PC-3 (cell line): ENCODE measurements around the gene CYP17A1. TPM values are rescaled to one million over a fixed set of nuclear protein-coding genes. Genes with fewer than 3 reads are reported as not detected.
"Not testable (repeated sequence)": the region's sequence is repeated elsewhere in the genome, so short reads cannot be mapped to it uniquely, and the experiment has no call there.

Experiments used
- ATAC-seq: fragments of 200-7000 bp; cut with Tn5 transposase; 2 replicates; pipeline ENCODE4 v1.9.1; 2020; ENCODE audit warnings: mild to moderate bottlenecking, moderate library complexity
- BruUV-seq: library from RNA; stranded (reverse); fragments of 400-500 nt; replicated peaks from 2 replicates; lab custom pipeline; 2021; lab: Mats Ljungman, UMichigan
- CTCF ChIA-PET: fragments of 300-600 bp; sonication (Branson Sonifier 250); formaldehyde crosslinking; loops from one replicate; lab custom pipeline; 2022; ENCODE audit warnings: antibody characterized with exemption; lab: Charles Lee
- POLR2A ChIA-PET: fragments of 300-600 bp; sonication (Branson Sonifier 250); formaldehyde crosslinking; loops from one replicate; lab custom pipeline; 2022; ENCODE audit warnings: antibody characterized with exemption; ENCODE audit not compliant: unreplicated experiment; lab: Charles Lee
- DNase-seq: peaks from one replicate; pipeline ENCODE4 v3.0.0-alpha.2; 2015
- H2AFZ ChIP-seq: fragments of 300-600 bp; sonication (generic); 2 replicates; pipeline ENCODE4 v1.6.0; 2016; ENCODE audit warnings: antibody characterized with exemption, low read length
- H3F3A ChIP-seq: fragments of 300-600 bp; sonication (generic); one replicate; pipeline ENCODE4 v1.6.0; 2017; ENCODE audit warnings: antibody characterized with exemption, low read length, control low read depth, mild to moderate bottlenecking; ENCODE audit not compliant: unreplicated experiment
- H3K27ac ChIP-seq: fragments of 300-600 bp; sonication (generic); 2 replicates; pipeline ENCODE4 v1.5.1; 2016; ENCODE audit warnings: mild to moderate bottlenecking, low read length
- H3K27me3 ChIP-seq: fragments of 300-600 bp; sonication (generic); 2 replicates; pipeline ENCODE4 v1.6.1; 2016; ENCODE audit warnings: low read length, mixed read lengths
- H3K36me3 ChIP-seq: fragments of 300-600 bp; sonication (generic); 2 replicates; pipeline ENCODE4 v1.6.1; 2016; ENCODE audit warnings: low read depth, mixed run types, low read length, mixed read lengths
- H3K4me1 ChIP-seq: fragments of 300-600 bp; sonication (generic); 2 replicates; pipeline ENCODE4 v1.5.1; 2016; ENCODE audit warnings: low read length; ENCODE audit not compliant: insufficient read depth
- H3K4me2 ChIP-seq: fragments of 300-600 bp; sonication (generic); 2 replicates; pipeline ENCODE4 v1.6.0; 2016; ENCODE audit warnings: low read length
- H3K4me3 ChIP-seq: fragments of 300-600 bp; sonication (generic); 2 replicates; pipeline ENCODE4 v1.5.1; 2016; ENCODE audit warnings: mild to moderate bottlenecking, low read length, mixed read lengths
- H3K79me2 ChIP-seq: fragments of 300-600 bp; sonication (generic); 2 replicates; pipeline ENCODE4 v1.6.1; 2017; ENCODE audit warnings: low read length, mixed read lengths
- H3K9ac ChIP-seq: fragments of 300-600 bp; sonication (generic); 2 replicates; pipeline ENCODE4 v1.6.0; 2016; ENCODE audit warnings: mild to moderate bottlenecking, low read length
- H3K9me2 ChIP-seq: fragments of 300-600 bp; sonication (generic); replicated peaks from 2 replicates; pipeline ENCODE4 v1.6.1; 2016; ENCODE audit warnings: mixed run types, low read length, mixed read lengths
- H3K9me3 ChIP-seq: fragments of 300-600 bp; sonication (generic); 2 replicates; pipeline ENCODE4 v1.6.1; 2016; ENCODE audit warnings: low read length, mixed read lengths
- H4K20me1 ChIP-seq: fragments of 300-600 bp; sonication (generic); 2 replicates; pipeline ENCODE4 v1.6.1; 2016; ENCODE audit warnings: low read length, mixed read lengths
- EZH2 ChIP-seq: fragments of 300-600 bp; sonication (generic); IDR thresholded peaks from one replicate; pipeline ENCODE4 v1.6.1; 2017; ENCODE audit warnings: antibody characterized with exemption, mild to moderate bottlenecking, low read length; ENCODE audit not compliant: unreplicated experiment
- EZH2phosphoT487 ChIP-seq: fragments of 300-600 bp; sonication (generic); IDR thresholded peaks from 2 replicates; pipeline ENCODE4 v1.6.1; 2018; ENCODE audit warnings: mild to moderate bottlenecking, antibody characterized with exemption, low read length, borderline replicate concordance
- intact Hi-C: fragments of 100-400 bp; cut with micrococcal nuclease; formaldehyde crosslinking; loops from 2 replicates; pipeline ENCODE4 v1.9.0; 2023
- total RNA-seq: library from RNA; depleted of rRNA; stranded (reverse); fragments of >200 nt; gene quantifications from 2 replicates; pipeline ENCODE4 v1.2.3, GENCODE V29; 2014
- TF ChIP-seq, protein P1 (sequence below): fragments of 300-600 bp; sonication (generic); conservative IDR thresholded peaks from 2 replicates; pipeline ENCODE4 v1.5.1; 2017; ENCODE audit warnings: antibody characterized with exemption, low read depth, mild to moderate bottlenecking, low read length

The CYP17A1 gene
- total RNA-seq, 1 experiment from 2014 or later: not detected

DNA sequence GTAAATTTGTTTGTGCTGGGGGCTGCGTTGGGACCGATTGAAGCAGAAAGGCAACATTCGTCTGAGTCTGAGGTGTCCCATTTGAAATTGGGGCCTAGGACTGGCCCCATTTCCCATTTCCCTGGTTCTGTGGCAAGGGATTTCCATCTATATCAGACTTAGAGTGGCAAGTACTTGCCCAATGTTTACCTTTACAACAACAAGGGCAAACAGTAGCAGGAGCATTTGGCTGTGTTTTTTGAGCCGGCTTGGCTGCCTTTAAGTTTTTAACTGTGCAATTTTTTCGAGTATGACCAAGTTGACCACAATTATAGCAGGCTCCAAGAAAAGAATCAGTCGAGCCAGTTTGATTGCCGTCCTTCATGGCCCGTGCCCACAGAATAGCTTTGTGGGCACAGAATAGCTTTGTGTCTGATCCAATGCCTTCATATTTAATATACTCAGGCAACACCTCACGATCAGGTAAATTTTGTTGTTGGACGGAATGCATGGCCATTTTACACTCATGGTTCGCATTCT is 4.7 kb upstream of the CYP17A1 start:
- intact Hi-C loops: no loop called here
- DNase-seq (no peak), ATAC-seq (no peak)
- H3K9ac ChIP-seq: no peak overlapping the region
- H3K4me3 ChIP-seq: no peak overlapping the region
- H3F3A ChIP-seq: no peaks in the 10 kb centered on the region
- no peaks in the 10 kb centered on the region for H4K20me1 ChIP-seq
- no TSS peak for BruUV-seq
- ChIA-PET POLR2A (no interaction called here), CTCF (no interaction called here)
- H3K9me2 ChIP-seq: no peaks in the 10 kb centered on the region
- H3K79me2 ChIP-seq: no peaks in the 10 kb centered on the region
- H3K4me2 ChIP-seq: no peak overlapping the region
- no peak overlapping the region for H2AFZ ChIP-seq
- H3K36me3 ChIP-seq: no peaks in the 10 kb centered on the region
- no peaks in the 10 kb centered on the region for H3K9me3 ChIP-seq
- H3K4me1 ChIP-seq: no peaks in the 10 kb centered on the region
- no peaks in the 10 kb centered on the region for H3K27me3 ChIP-seq
- no peak for TF ChIP-seq EZH2
- TF ChIP-seq, protein P1, sequence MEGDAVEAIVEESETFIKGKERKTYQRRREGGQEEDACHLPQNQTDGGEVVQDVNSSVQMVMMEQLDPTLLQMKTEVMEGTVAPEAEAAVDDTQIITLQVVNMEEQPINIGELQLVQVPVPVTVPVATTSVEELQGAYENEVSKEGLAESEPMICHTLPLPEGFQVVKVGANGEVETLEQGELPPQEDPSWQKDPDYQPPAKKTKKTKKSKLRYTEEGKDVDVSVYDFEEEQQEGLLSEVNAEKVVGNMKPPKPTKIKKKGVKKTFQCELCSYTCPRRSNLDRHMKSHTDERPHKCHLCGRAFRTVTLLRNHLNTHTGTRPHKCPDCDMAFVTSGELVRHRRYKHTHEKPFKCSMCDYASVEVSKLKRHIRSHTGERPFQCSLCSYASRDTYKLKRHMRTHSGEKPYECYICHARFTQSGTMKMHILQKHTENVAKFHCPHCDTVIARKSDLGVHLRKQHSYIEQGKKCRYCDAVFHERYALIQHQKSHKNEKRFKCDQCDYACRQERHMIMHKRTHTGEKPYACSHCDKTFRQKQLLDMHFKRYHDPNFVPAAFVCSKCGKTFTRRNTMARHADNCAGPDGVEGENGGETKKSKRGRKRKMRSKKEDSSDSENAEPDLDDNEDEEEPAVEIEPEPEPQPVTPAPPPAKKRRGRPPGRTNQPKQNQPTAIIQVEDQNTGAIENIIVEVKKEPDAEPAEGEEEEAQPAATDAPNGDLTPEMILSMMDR: no peak
- TF ChIP-seq EZH2phosphoT487: no peak
- H3K27ac ChIP-seq: no peak overlapping the region

- H3K4me2 ChIP-seq, H3K36me3 ChIP-seq, H3K79me2 ChIP-seq, H3K9me3 ChIP-seq, CTCF ChIA-PET, intact Hi-C loops, H3K27ac ChIP-seq, H3K9ac ChIP-seq, ATAC-seq, H4K20me1 ChIP-seq, H3K4me1 ChIP-seq, H3F3A ChIP-seq, DNase-seq, H3K9me2 ChIP-seq, H2AFZ ChIP-seq, BruUV-seq, H3K27me3 ChIP-seq, POLR2A ChIA-PET, H3K4me3 ChIP-seq: not testable (repeated sequence)
Measured at GRCh38 chr10:102838276-102838927, 1.2 kb upstream of the CYP17A1 start.

GRCh38 chr10:102835007-102835482 is 2.2 kb downstream of the CYP17A1 start:
- CTCF ChIA-PET: interaction anchor here (0.5 to 2.2 kb wide), 3 partner anchors 27 to 687 kb away, joined by 3 to 10 read pairs (median 5); no protein-coding TSS in a partner anchor
- Histone ChIP-seq H3K27me3 (no peaks in the 10 kb centered on the region), H3F3A (no peaks in the 10 kb centered on the region), H3K9me2 (no peaks in the 10 kb centered on the region), H3K4me1 (peaks cover 5% of the 10 kb centered on the region; the same call in 1 of the 2 replicates), H3K9me3 (no peaks in the 10 kb centered on the region), H3K79me2 (no peaks in the 10 kb centered on the region), H3K36me3 (no peaks in the 10 kb centered on the region), H4K20me1 (no peaks in the 10 kb centered on the region), H3K4me3 (peak overlapping the region; percentile 52; the same call in 1 of the 2 replicates), H3K9ac (no peak overlapping the region), H3K4me2 (peak overlapping the region; percentile 76), H3K27ac (no peak overlapping the region), H2AFZ (peak overlapping the region; percentile 77)
- intact Hi-C loops: loop anchor here (1.0 to 2.0 kb wide), 3 partner anchors 66 to 234 kb away; no protein-coding TSS in a partner anchor
- TF ChIP-seq EZH2phosphoT487 (no peak), EZH2 (no peak)
- TF ChIP-seq, protein P1: peak; percentile 83
- peak; percentile 83 for DNase-seq
- ATAC-seq: peak; percentile 99
- POLR2A ChIA-PET: no interaction called here
- BruUV-seq: no TSS peak
